WI38 (cell line): ENCODE measurements around the gene FOXO4.
A peak's percentile ranks its signal among the peaks of the same experiment; 100 is the strongest.

Source experiments
- H3K4me3 ChIP-seq: 2 replicates; pipeline ENCODE4 v1.5.1; 2011; ENCODE audit warnings: low read depth, mild to moderate bottlenecking, control low read depth, low read length
- TF ChIP-seq, protein P1 (sequence below): IDR thresholded peaks from 2 replicates; pipeline ENCODE4 v1.5.1; 2012; ENCODE audit warnings: low read depth, mild to moderate bottlenecking, control low read depth, low read length

The FOXO4 gene

GRCh38 chrX:71107762-71108360, 12.2 kb downstream of the FOXO4 start:
- TF ChIP-seq, protein P1, sequence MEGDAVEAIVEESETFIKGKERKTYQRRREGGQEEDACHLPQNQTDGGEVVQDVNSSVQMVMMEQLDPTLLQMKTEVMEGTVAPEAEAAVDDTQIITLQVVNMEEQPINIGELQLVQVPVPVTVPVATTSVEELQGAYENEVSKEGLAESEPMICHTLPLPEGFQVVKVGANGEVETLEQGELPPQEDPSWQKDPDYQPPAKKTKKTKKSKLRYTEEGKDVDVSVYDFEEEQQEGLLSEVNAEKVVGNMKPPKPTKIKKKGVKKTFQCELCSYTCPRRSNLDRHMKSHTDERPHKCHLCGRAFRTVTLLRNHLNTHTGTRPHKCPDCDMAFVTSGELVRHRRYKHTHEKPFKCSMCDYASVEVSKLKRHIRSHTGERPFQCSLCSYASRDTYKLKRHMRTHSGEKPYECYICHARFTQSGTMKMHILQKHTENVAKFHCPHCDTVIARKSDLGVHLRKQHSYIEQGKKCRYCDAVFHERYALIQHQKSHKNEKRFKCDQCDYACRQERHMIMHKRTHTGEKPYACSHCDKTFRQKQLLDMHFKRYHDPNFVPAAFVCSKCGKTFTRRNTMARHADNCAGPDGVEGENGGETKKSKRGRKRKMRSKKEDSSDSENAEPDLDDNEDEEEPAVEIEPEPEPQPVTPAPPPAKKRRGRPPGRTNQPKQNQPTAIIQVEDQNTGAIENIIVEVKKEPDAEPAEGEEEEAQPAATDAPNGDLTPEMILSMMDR, result no peak
- H3K4me3 ChIP-seq, result no peak overlapping the region

DNA sequence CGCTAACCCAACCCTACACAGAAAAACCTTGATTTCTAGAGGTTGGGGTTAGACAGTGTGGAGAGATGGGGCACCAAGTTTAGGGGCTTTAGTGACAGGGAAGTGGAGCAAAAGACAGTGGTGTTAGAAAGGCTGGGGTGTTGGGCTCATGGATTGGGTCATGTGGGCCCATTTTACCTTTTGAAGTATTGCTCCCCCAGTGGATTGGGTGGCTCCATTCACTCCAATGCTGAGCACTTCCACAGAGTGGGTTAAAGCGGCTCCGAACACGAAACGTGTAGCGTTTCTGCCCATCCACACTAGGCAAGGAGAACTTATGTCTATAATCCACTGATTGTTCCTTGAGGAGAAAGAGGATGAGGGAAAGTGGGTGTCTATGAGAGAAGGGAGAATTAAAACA, 13.4 kb downstream of the FOXO4 start:
- no peak overlapping the region for H3K4me3 ChIP-seq
- TF ChIP-seq, protein P1, result no peak

- TF ChIP-seq, protein P1, result no peak
- H3K4me3 ChIP-seq, result no peak within 1 kb of the TSS
Measured at GRCh38 chrX:71111141-71111843, 15.6 kb downstream of the FOXO4 start, which contains the start of gene IL2RG. TSS of gene IL2RG (minus strand) at chrX:71111577. CDS start at chrX:71111539, 38 bp downstream.

- no peak overlapping the region for H3K4me3 ChIP-seq
Measured at GRCh38 chrX:71111921-71112431, 16.3 kb downstream of the FOXO4 start.

GRCh38 chrX:71117358-71117757, 21.7 kb downstream of the FOXO4 start:
- no peak overlapping the region for H3K4me3 ChIP-seq
- TF ChIP-seq, protein P1, result no peak

More at GRCh38 chrX:71111921-71112431, 16.3 kb downstream of the FOXO4 start:
- TF ChIP-seq, protein P1, result no peak

DNA sequence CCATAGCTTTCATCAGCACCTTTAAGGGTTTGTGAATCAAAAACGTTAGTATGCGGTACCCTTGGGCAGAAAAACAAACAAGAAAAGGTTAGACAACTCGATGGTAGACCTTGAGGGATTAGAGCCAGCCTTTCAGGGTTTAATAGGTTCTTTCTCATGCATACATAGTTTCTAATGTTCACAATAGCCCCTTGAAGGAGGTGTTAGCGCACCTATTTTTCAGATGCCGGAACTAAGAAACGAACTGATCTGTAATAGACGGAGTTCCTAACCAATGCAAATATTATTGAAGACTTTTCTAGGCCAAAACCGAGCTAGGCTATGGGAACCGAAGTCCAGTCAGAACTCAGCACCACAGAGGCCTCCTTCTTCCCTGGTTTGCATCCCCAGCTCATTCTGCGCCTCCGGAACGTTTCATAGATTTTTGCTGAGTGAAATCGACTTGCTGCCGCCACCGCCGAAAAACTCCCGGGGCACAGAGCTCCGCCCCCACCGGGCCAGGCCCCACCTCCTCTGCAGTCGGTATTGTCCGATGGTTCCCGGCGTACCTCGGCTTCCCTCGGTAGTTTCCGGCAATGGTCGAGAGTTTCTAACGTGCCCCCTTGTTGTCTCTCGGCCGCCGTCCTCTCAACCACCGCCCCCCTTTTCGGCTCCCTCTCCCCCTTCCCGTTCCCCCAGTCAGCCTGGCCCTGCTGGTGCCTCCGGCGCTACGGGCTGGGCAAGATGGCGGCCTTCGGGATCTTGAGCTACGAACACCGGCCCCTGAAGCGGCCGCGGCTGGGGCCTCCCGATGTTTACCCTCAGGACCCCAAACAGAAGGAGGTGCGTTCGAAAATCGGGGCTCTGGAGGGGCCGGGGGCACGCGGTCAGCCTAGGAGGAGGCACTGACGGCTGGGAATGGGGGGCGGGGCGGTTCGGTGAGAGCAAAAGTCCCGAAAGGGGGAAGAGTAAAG, 22.7 kb downstream of the FOXO4 start, which contains the start of gene MED12:
Gene MED12 (plus strand): TSS at position 565 of the 953 bp plus-strand sequence. CDS start 159 bp downstream, at position 724.
- TF ChIP-seq, protein P1, result no peak
- H3K4me3 ChIP-seq, result peak within 1 kb of the TSS; percentile 55
